ENCODE results near the gene ATF6. TPM values are rescaled to one million over a fixed set of nuclear protein-coding genes. Genes with fewer than 3 reads are reported as not detected.

The ATF6 gene
- total RNA-seq, 1 experiment from 2014 or later = 16.4 TPM

GRCh38 chr1:161905269-161905884 lies 139.3 kb downstream of the ATF6 start:
- Histone ChIP-seq H3K27me3 (ENCODE audit: control insufficient read depth, insufficient read depth, low read length) (no peaks in the 10 kb centered on the region), H3K4me3 (ENCODE audit: low read depth in 2 of 2, low read length in 2 of 2) (no peak overlapping the region), H3K27ac (ENCODE audit: low read length) (no peak overlapping the region), H3K4me1 (ENCODE audit: control insufficient read depth, insufficient read depth, low read length) (no peaks in the 10 kb centered on the region), H3K9me3 (ENCODE audit: control insufficient read depth, insufficient read depth, low read depth, low read length) (no peaks in the 10 kb centered on the region), H3K36me3 (ENCODE audit: control insufficient read depth, insufficient read depth, low read length) (no peaks in the 10 kb centered on the region)
- ChIA-PET POLR2A (no interaction called here), CTCF (no interaction called here)
- in situ Hi-C loops (cut with HindIII; ENCODE audit: low pct_unique_long_range_greater_than_20kb, low sequenced_read_pairs) (no loop called here), intact Hi-C loops (cut with micrococcal nuclease; ENCODE audit: unreplicated experiment) (no loop called here)
- peak; percentile 25 for DNase-seq (ENCODE audit: low read depth, low spot score)
- BruUV-seq (replicated peaks) = no TSS peak
- 0 out of 2 replicates have a peak, but pooled peaks have one; percentile 68 for ATAC-seq
- TF ChIP-seq, protein P1, sequence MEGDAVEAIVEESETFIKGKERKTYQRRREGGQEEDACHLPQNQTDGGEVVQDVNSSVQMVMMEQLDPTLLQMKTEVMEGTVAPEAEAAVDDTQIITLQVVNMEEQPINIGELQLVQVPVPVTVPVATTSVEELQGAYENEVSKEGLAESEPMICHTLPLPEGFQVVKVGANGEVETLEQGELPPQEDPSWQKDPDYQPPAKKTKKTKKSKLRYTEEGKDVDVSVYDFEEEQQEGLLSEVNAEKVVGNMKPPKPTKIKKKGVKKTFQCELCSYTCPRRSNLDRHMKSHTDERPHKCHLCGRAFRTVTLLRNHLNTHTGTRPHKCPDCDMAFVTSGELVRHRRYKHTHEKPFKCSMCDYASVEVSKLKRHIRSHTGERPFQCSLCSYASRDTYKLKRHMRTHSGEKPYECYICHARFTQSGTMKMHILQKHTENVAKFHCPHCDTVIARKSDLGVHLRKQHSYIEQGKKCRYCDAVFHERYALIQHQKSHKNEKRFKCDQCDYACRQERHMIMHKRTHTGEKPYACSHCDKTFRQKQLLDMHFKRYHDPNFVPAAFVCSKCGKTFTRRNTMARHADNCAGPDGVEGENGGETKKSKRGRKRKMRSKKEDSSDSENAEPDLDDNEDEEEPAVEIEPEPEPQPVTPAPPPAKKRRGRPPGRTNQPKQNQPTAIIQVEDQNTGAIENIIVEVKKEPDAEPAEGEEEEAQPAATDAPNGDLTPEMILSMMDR (IDR thresholded peaks at IDR 0.05) = peak; percentile 59; the same call in 1 of the 2 replicates
- TF ChIP-seq SIN3A (IDR thresholded peaks at IDR 0.05; ENCODE audit: borderline replicate concordance, insufficient read depth, low read depth, low read length) = no peak

DNA sequence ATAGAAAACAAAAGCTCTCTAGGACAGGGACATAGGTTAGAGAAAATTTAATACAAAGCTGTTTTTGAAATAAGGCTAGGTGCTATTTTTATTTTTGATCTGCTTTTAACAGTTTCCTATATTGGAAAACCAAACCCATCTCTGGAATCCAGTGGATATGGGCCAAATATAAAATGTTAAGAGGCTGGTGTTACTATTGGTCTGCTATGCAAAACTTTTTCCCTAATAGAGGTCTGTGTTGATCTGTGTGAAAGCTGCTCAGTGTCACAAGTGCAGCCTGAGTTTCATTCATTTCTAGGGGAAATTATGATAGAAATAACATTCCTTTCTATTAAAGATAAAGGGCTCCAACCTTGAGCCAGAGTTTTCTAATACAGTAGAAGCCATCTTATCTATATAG lies 141.1 kb downstream of the ATF6 start:
- no peak for ATAC-seq
- POLR2A ChIA-PET = no interaction called here
- H3K27me3 ChIP-seq (ENCODE audit: control insufficient read depth, insufficient read depth, low read length) = no peaks in the 10 kb centered on the region
- CTCF ChIA-PET = no interaction called here
- DNase-seq (ENCODE audit: low read depth, low spot score) = no peak
- no peak overlapping the region for H3K27ac ChIP-seq (ENCODE audit: low read length)
- H3K4me3 ChIP-seq (ENCODE audit: low read depth in 2 of 2, low read length in 2 of 2) = no peak overlapping the region
- no peak for TF ChIP-seq POLR2AphosphoS5 (IDR thresholded peaks at IDR 0.05; ENCODE audit: low read depth, low read length)
- TF ChIP-seq, protein P2, sequence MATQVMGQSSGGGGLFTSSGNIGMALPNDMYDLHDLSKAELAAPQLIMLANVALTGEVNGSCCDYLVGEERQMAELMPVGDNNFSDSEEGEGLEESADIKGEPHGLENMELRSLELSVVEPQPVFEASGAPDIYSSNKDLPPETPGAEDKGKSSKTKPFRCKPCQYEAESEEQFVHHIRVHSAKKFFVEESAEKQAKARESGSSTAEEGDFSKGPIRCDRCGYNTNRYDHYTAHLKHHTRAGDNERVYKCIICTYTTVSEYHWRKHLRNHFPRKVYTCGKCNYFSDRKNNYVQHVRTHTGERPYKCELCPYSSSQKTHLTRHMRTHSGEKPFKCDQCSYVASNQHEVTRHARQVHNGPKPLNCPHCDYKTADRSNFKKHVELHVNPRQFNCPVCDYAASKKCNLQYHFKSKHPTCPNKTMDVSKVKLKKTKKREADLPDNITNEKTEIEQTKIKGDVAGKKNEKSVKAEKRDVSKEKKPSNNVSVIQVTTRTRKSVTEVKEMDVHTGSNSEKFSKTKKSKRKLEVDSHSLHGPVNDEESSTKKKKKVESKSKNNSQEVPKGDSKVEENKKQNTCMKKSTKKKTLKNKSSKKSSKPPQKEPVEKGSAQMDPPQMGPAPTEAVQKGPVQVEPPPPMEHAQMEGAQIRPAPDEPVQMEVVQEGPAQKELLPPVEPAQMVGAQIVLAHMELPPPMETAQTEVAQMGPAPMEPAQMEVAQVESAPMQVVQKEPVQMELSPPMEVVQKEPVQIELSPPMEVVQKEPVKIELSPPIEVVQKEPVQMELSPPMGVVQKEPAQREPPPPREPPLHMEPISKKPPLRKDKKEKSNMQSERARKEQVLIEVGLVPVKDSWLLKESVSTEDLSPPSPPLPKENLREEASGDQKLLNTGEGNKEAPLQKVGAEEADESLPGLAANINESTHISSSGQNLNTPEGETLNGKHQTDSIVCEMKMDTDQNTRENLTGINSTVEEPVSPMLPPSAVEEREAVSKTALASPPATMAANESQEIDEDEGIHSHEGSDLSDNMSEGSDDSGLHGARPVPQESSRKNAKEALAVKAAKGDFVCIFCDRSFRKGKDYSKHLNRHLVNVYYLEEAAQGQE (IDR thresholded peaks at IDR 0.05; ENCODE audit: insufficient read depth in 1 of 2, low read depth in 2 of 2, low read length in 1 of 2) = no peak
- TF ChIP-seq SIN3A (IDR thresholded peaks at IDR 0.05; ENCODE audit: borderline replicate concordance, insufficient read depth, low read depth, low read length) = no peak
- no peak for TF ChIP-seq TCF7L2 (IDR thresholded peaks at IDR 0.05; ENCODE audit: low read depth, low read length)
- TF ChIP-seq, protein P1 (IDR thresholded peaks at IDR 0.05) = no peak
- H3K9me3 ChIP-seq (ENCODE audit: control insufficient read depth, insufficient read depth, low read depth, low read length) = no peaks in the 10 kb centered on the region
- BruUV-seq (replicated peaks) = no TSS peak
- in situ Hi-C loops (cut with HindIII; ENCODE audit: low pct_unique_long_range_greater_than_20kb, low sequenced_read_pairs) (no loop called here), intact Hi-C loops (cut with micrococcal nuclease; ENCODE audit: unreplicated experiment) (no loop called here)
- H3K4me1 ChIP-seq (ENCODE audit: control insufficient read depth, insufficient read depth, low read length) = no peaks in the 10 kb centered on the region
- H3K36me3 ChIP-seq (ENCODE audit: control insufficient read depth, insufficient read depth, low read length) = no peaks in the 10 kb centered on the region

All from Panc1 (cell line).